Peyer's patch (tissue), 4 donors: ENCODE data around the gene ELL.

Experiments used
- POLR2A ChIP-seq, 2 donors: fragments of 450-650 bp; IDR thresholded peaks; one replicate each; pipeline ENCODE4 v1.5.1; 2017; ENCODE audit warnings: antibody characterized with exemption in 2 of 2, mild to moderate bottlenecking in 2 of 2, moderate library complexity in 2 of 2
- TF ChIP-seq, protein P1 (sequence below), 6 experiments: fragments of 450-650 bp in 4 of 6; fragments of 200-600 bp in 2 of 6; sonication (generic) in 1 of 6; IDR thresholded peaks; one replicate each; pipeline ENCODE4 v1.5.1; 2017 to 2019; ENCODE audit warnings: antibody characterized with exemption in 6 of 6, mild to moderate bottlenecking in 3 of 6, moderate library complexity in 1 of 6

DNA sequence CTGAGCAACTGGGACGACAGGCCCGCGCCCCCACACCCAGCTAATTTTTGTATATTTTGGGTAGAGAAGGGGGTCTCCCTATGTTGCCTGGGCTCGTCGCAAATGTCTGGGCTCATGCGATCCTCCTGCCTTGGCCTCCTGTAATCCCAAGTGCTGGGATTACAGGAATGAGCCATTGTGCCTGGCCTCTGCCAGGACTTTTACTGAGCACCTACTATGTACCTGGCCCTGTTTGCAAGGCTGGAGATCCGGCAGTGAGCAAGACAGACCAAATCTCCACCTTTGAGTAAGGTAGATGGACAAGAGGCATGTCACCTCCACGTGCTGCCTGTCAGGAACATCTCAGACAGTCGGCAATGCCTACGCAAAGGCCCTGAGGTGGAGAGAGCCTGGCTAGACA is 14.6 kb upstream of the ELL start:
- TF ChIP-seq, protein P1, sequence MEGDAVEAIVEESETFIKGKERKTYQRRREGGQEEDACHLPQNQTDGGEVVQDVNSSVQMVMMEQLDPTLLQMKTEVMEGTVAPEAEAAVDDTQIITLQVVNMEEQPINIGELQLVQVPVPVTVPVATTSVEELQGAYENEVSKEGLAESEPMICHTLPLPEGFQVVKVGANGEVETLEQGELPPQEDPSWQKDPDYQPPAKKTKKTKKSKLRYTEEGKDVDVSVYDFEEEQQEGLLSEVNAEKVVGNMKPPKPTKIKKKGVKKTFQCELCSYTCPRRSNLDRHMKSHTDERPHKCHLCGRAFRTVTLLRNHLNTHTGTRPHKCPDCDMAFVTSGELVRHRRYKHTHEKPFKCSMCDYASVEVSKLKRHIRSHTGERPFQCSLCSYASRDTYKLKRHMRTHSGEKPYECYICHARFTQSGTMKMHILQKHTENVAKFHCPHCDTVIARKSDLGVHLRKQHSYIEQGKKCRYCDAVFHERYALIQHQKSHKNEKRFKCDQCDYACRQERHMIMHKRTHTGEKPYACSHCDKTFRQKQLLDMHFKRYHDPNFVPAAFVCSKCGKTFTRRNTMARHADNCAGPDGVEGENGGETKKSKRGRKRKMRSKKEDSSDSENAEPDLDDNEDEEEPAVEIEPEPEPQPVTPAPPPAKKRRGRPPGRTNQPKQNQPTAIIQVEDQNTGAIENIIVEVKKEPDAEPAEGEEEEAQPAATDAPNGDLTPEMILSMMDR (IDR thresholded peaks at IDR 0.05): no peak
- no peak for TF ChIP-seq POLR2A (IDR thresholded peaks at IDR 0.05)
